GM06990 (cell line): ENCODE measurements around the gene ADAMTS13.

Experiments
- DNase-seq: peaks from one replicate; pipeline ENCODE4 v3.0.0-alpha.2; 2011; ENCODE audit not compliant: insufficient read length; ENCODE audit errors: extremely low read depth
- H3K27me3 ChIP-seq: replicated peaks from 2 replicates; pipeline ENCODE4 v1.6.0; 2011; ENCODE audit warnings: low read length; ENCODE audit not compliant: control insufficient read depth, insufficient read depth
- H3K36me3 ChIP-seq: 2 replicates; pipeline ENCODE4 v1.5.1; 2011; ENCODE audit warnings: low read length; ENCODE audit not compliant: control insufficient read depth, insufficient read depth
- H3K4me3 ChIP-seq: replicated peaks from 2 replicates; pipeline ENCODE4 v1.5.1; 2011; ENCODE audit warnings: low read depth, mild to moderate bottlenecking, control low read depth, low read length
- TF ChIP-seq, protein P1 (sequence below): IDR thresholded peaks from 2 replicates; pipeline ENCODE4 v1.5.1; 2011; ENCODE audit warnings: low read length, control low read depth, mild to moderate bottlenecking, inconsistent platforms; ENCODE audit not compliant: insufficient read depth, poor library complexity, severe bottlenecking

Gene ADAMTS13

GRCh38 chr9:133437753-133438531 is 15.8 kb downstream of the ADAMTS13 start:
- Histone ChIP-seq H3K36me3 (no peaks in the 10 kb centered on the region), H3K27me3 (no peaks in the 10 kb centered on the region; the same call in none of the 2 replicates), H3K4me3 (no peak overlapping the region)
- TF ChIP-seq, protein P1, sequence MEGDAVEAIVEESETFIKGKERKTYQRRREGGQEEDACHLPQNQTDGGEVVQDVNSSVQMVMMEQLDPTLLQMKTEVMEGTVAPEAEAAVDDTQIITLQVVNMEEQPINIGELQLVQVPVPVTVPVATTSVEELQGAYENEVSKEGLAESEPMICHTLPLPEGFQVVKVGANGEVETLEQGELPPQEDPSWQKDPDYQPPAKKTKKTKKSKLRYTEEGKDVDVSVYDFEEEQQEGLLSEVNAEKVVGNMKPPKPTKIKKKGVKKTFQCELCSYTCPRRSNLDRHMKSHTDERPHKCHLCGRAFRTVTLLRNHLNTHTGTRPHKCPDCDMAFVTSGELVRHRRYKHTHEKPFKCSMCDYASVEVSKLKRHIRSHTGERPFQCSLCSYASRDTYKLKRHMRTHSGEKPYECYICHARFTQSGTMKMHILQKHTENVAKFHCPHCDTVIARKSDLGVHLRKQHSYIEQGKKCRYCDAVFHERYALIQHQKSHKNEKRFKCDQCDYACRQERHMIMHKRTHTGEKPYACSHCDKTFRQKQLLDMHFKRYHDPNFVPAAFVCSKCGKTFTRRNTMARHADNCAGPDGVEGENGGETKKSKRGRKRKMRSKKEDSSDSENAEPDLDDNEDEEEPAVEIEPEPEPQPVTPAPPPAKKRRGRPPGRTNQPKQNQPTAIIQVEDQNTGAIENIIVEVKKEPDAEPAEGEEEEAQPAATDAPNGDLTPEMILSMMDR: no peak
- no peak for DNase-seq

DNA sequence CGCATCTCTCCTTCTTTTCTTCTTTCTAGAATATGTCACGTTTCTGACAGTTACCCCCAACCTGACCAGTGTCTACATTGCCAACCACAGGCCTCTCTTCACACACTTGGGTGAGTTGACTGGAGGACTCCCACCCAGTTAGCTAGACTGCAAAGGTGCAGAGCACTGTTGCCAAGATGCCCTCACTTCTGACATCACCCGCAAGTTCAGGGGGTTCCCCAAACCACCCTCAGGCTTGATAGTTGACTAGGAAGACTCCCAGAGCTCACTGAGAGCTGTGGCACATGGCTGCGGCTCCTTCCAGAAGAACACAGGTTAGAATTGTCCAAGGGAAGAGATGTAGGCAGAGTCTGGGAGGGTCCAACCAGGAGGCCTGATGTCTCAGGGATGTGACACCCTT is 17.2 kb downstream of the ADAMTS13 start:
- DNase-seq: no peak
- Histone ChIP-seq H3K27me3 (no peaks in the 10 kb centered on the region; the same call in none of the 2 replicates), H3K4me3 (no peak overlapping the region), H3K36me3 (no peaks in the 10 kb centered on the region)
- TF ChIP-seq, protein P1: no peak

DNA sequence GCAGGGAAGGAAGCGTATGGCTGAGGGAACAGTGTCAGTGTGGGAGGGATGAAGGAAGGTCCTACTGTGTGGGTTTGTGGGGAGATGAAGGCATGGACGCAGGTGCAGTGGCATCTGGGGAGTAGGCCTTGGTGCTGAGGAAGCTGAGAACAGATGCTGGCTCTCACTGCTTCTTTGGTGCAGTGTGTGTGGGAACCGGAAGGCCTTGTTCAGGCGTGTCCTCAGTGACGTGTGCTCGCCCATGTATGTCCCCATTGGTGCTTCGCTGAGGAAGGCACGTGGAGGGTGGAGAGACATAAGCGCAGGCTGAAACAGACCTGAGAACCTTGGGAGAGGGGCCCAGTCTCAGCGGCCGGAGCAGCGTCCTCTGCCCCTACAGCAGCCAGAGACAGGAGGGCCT is 18.7 kb downstream of the ADAMTS13 start:
- Histone ChIP-seq H3K36me3 (no peaks in the 10 kb centered on the region), H3K27me3 (no peaks in the 10 kb centered on the region; the same call in none of the 2 replicates), H3K4me3 (no peak overlapping the region)
- DNase-seq: no peak
- TF ChIP-seq, protein P1: no peak

- no peak for DNase-seq
- H3K4me3 ChIP-seq: no peak overlapping the region
- H3K36me3 ChIP-seq: no peaks in the 10 kb centered on the region
- H3K27me3 ChIP-seq: no peaks in the 10 kb centered on the region; the same call in none of the 2 replicates
- TF ChIP-seq, protein P1: no peak
Observed at GRCh38 chr9:133441571-133441970, 19.4 kb downstream of the ADAMTS13 start.

- Histone ChIP-seq H3K4me3 (no peak overlapping the region), H3K27me3 (no peaks in the 10 kb centered on the region; the same call in none of the 2 replicates), H3K36me3 (no peaks in the 10 kb centered on the region)
- TF ChIP-seq, protein P1: no peak
- DNase-seq: no peak
Observed at GRCh38 chr9:133443248-133443647, 21.1 kb downstream of the ADAMTS13 start.
